Measurements from ENCODE around the gene VEGFA.

The VEGFA gene

DNA sequence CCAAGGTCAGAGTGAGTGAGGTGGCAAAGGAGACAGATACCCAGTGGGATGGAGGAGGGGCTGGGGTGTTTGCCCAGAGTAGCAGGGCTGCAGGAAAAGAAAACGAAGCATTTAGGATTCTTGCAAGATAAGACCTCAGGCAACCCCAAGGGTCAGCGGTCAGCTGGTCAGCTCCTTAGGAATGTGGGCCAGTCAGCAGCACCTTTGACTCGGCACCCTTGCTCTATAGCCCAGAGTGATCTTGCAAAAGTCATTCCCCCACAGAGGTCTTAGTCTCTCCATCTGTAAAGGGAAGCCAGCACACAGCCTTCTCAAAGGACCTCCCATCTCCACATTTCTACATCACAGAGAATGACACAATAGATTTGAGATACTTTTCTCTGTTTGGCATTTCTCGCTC is 56.7 kb downstream of the VEGFA start:
- DNase-seq, result no peak

DNA sequence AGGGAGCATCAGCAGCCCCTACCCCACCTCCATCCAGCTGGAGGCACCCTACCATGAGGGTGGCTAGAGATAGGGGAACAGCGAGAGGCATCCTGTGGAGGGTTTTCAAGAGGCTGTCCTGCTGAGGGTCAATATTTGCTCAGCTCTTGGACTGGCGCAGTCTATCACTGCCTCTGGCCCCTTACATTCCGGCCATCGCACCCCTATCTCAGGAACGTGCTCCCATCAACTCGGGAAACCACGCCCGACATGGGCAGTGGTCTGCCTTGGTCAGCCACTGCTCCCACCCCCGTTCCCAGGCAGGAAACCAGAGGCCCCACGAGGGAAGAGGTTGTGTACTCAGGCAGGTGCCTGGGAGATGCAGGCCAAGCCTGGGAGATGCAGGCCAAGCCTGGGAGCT is 57.9 kb downstream of the VEGFA start:
- DNase-seq, result no peak

DNA sequence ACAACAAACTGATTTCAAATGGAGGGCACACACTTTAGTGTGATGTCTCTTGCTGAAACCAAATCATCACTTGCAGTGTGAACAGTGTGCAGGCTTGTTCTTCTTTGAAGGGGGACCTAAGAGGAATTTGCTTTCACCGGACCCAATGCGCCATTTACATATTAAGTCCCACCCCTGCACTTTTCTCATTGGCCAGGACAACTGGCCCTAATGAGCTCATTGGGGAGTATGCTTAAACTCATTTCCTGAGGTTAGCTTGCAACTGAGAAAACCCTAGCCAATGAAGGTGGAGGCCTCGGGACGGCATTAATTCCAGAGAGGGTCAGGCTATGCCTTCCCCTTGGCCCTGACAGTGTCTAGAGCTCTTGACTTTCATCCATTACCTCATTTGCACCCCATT is 58.7 kb downstream of the VEGFA start:
- no peak for DNase-seq

DNA sequence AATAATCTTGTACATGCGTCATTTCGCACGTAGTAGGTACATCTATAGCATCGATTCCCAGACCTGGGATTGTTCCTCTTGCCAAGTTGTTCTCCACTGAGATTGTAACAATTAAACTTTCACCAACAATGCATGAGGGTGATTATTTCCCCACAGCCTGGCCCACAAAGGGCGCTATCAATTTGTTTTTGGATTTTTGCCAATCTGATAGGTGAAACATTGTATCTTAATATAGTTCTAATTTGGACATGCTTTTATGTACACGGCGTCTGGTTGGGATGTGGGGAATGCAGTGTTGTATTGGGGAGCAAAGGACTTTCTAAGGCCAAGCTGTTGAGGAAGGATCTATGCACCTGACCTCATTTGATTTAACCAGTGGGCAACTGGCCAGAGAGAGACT is 59.5 kb downstream of the VEGFA start:
- DNase-seq, result no peak

DNA sequence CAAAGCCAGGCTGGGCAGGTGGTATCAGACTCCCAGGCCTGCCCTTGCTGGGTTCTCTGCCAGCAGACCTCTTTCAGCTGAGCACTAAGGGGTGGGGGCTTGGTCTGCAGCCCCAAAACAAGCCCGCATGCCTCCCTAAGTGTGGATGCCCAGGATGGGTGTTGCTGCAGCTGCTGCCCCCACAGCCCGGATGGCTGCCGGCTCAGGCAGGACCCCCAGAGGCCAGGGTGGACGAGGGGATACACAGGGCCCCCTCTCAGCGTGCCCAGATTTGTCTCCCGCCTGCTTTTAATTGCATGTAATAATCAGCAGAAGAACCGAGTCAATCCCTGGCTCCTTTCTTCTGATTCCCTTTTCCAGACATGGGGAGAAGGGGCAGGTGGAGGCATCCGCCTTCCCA is 60.8 kb downstream of the VEGFA start:
- no peak for DNase-seq

DNA sequence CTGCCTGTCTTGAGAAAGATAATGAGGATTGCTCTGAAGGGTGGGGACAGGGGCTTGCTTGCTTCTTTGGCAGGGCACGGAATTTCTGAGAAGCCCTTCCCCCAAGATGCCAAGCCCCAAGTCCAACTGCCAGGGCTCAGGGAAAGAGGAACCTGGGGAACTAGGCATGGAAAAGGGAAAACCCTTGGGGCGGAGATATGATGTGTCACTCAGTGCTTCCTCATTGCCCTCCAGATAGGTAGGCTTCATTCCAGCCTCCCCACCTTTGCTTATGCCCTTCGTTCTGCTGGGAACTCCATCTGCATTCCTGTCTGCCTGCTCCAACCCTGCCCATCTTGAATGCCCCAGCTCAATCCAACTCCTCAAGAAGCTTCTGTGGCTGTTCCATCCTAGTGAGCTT is 61.2 kb downstream of the VEGFA start:
- no peak for DNase-seq

DNA sequence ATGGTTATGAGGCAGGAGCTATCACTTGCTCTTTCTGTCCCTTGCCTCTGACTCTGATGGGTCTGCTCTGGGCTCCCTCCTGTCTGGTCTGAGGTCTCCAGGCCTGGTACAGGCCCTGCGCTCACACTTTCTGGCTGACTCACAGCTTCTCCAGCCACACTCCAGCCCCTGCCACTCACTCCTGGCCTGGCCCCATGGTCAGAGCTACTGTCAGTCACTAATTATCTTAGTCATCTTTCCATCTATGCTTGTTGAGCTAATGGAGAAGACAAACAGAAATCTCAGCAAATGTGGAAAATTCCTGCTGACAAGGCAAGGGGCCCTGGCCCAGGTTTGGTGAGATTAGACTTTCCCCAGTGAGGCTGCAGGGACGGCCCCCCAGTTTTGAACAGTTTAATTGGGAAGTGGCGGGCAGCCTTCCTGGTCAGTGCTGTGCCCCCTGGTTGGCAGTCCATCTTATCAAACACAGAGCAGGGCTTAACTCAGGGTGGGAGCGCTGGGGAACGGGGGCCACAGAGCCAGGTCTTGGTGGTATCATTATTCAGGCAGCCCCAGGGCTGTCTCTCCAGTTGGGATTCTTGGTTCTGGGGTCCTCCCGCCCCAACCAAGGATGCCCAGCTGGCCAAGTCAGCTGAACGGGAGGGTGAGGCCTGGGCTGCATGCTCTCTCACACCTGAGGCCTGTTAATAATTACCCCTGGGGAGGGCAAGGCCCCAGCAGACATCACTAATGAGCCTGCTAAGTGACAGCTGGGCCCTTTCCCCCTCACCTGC is 63.4 kb downstream of the VEGFA start:
- DNase-seq, result no peak

DNA sequence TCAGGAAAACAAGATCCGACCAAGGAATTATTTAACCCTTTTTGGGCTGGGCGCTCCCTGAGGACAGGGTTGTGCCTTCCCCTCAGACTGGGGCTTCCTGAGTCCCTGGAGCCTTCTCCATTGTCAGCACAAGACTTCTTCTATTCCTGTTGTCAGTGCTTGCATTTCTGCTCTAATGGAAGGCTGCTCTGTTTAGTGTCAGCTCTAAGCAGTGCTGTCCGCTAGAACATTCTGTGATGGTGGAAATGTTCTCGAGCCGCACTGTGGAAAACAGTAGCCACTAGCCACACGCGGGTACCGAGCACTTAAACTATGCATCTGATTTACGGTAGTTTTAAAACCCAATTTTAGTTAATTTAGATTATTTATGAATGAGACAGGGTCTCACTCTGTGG is 64.0 kb downstream of the VEGFA start:
- no peak for DNase-seq

DNA sequence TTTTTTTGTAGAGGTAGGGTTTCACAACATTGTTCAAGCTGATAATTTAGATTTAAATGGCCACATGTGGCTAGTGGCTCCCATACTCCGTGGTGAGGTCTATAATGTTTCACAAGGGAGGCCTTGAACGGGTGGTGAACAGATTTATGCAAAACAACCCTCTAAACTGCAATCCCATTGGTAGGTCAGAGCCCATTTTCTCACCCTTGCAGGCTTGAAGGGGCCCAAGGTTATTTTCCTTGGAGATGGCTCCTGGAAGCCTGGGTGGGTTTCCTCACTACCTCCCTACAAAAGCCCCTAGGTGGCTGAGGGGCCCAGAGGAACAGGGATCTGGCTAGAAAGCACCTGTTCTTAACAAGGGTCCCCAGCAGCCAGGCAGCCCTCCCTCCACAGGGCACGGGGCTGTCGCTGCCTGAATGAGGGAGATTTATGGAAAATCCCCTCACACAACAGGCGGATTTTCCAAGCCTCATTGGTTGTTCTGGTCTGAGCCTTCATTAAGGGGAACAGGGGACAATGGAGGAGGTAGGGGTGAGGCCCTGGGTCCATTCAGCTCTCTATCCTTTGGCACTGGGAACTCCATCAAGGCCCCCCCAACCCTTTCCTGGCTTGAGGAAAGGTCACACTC is 64.6 kb downstream of the VEGFA start:
- no peak for DNase-seq

DNA sequence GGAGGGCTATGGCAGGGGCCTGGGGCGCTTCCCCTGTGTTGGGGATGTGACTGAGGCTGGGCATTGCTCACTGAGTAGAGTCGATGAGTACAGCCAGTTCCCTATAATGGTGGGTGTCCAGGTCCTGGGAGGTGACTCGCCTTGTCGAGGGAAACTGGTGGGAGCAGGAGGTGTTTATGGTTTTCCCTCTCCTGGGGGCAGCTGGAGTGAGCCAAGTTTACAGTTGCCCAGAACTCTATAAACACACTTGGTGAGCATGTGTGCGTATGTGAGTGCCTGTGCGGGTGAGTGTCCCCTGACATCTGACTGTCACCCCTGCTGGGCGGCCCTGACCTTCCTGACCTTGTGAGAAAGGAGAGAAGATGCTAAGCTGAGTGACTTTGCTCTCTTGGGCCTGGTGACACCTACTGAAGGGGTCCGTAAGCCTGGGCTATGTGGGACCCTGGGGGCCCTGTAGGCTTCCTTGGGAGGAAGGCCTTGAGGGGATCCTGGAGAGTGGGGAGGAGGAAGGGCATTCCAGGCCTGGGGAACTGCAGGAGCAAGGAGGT is 65.9 kb downstream of the VEGFA start:
- no peak for DNase-seq

All from DMS 273 treated with DMSO at 0.1 percent for 48 hours (cell line).